GM21737 (cell line): Measurements from ENCODE around the gene DCST2.

Experiments
- ATAC-seq: cut with Tn5 transposase; IDR thresholded peaks from one replicate; pipeline ENCODE4 v1.9.1; 2021; ENCODE audit warnings: mild to moderate bottlenecking, moderate library complexity; ENCODE audit not compliant: unreplicated experiment

DCST2 gene

GRCh38 chr1:155050560-155051341 lies 17.2 kb upstream of the DCST2 start, which contains the start of gene ADAM15:
ADAM15 (plus strand) TSS chr1:155051316; CDS start chr1:155051387, 71 bp downstream.
- ATAC-seq = peak; percentile 53

- no peak for ATAC-seq
Measured at GRCh38 chr1:155049651-155050559, 16.3 kb upstream of the DCST2 start.

- no peak for ATAC-seq
Measured at GRCh38 chr1:155048449-155049334, 15.1 kb upstream of the DCST2 start.

GRCh38 chr1:155044812-155045657 lies 11.5 kb upstream of the DCST2 start:
- no peak for ATAC-seq

GRCh38 chr1:155044365-155044764 lies 10.8 kb upstream of the DCST2 start:
- no peak for ATAC-seq

GRCh38 chr1:155043793-155044192 lies 10.2 kb upstream of the DCST2 start:
- ATAC-seq = no peak

- ATAC-seq = no peak
Measured at GRCh38 chr1:155043301-155043702, 9.7 kb upstream of the DCST2 start.

GRCh38 chr1:155042789-155043188 lies 9.2 kb upstream of the DCST2 start:
- ATAC-seq = no peak

- no peak for ATAC-seq
Measured at GRCh38 chr1:155040358-155041093, 6.9 kb upstream of the DCST2 start.

GRCh38 chr1:155039308-155039669 lies 5.7 kb upstream of the DCST2 start:
- ATAC-seq = no peak

GRCh38 chr1:155038602-155039307 lies 5.2 kb upstream of the DCST2 start:
- no peak for ATAC-seq

GRCh38 chr1:155037851-155038441 lies 4.4 kb upstream of the DCST2 start:
- no peak for ATAC-seq

- ATAC-seq = no peak
Measured at GRCh38 chr1:155037043-155037442, 3.5 kb upstream of the DCST2 start.

- ATAC-seq = no peak
Measured at GRCh38 chr1:155035936-155036335, 2.4 kb upstream of the DCST2 start.

- no peak for ATAC-seq
Measured at GRCh38 chr1:155034318-155035208, 982 bp upstream of the DCST2 start.

- ATAC-seq = no peak
Measured at GRCh38 chr1:155032886-155033285, 695 bp downstream of the DCST2 start.

GRCh38 chr1:155030899-155031298 lies 2.7 kb downstream of the DCST2 start:
- no peak for ATAC-seq
